GM23338 (cell line): ENCODE results near the gene OXER1. TPM values are rescaled to one million over a fixed set of nuclear protein-coding genes. Genes with fewer than 3 reads are reported as not detected.

Source experiments
- ATAC-seq: fragments of 200-7000 bp; cut with Tn5 transposase; 3 replicates; pipeline ENCODE4 v1.9.1; 2020
- DNase-seq: peaks from one replicate; pipeline ENCODE4 v3.0.0-alpha.2; 2015; ENCODE audit warnings: low spot score
- H2AFZ ChIP-seq: fragments of 200-600 bp; sonication (generic); 2 replicates; pipeline ENCODE4 v1.8.0; 2016; ENCODE audit warnings: antibody characterized with exemption, mild to moderate bottlenecking, moderate library complexity
- H3F3A ChIP-seq: fragments of 200-600 bp; sonication (generic); replicated peaks from 2 replicates; pipeline ENCODE4 v1.8.0; 2017; ENCODE audit warnings: antibody characterized with exemption, mixed run types, low read depth
- H3K27ac ChIP-seq: fragments of 200-600 bp; sonication (generic); 2 replicates; pipeline ENCODE4 v1.6.1; 2016; ENCODE audit warnings: low read depth
- H3K27me3 ChIP-seq: fragments of 200-600 bp; sonication (generic); 2 replicates; pipeline ENCODE4 v1.8.0; 2016; ENCODE audit warnings: mild to moderate bottlenecking, mixed run types, moderate library complexity; ENCODE audit not compliant: insufficient read depth
- H3K36me3 ChIP-seq: fragments of 200-600 bp; sonication (generic); 2 replicates; pipeline ENCODE4 v1.8.0; 2016; ENCODE audit warnings: mild to moderate bottlenecking; ENCODE audit not compliant: insufficient read depth
- H3K4me1 ChIP-seq: fragments of 200-600 bp; sonication (generic); 2 replicates; pipeline ENCODE4 v1.8.0; 2016; ENCODE audit warnings: mild to moderate bottlenecking, moderate library complexity; ENCODE audit not compliant: insufficient read depth
- H3K4me2 ChIP-seq: fragments of 200-600 bp; sonication (generic); 2 replicates; pipeline ENCODE4 v1.7.1; 2017; ENCODE audit warnings: mixed run types
- H3K4me3 ChIP-seq: fragments of 200-600 bp; sonication (generic); 2 replicates; pipeline ENCODE4 v1.6.1; 2016; ENCODE audit warnings: mixed run types
- H3K79me2 ChIP-seq: fragments of 200-600 bp; sonication (generic); replicated peaks from 2 replicates; pipeline ENCODE4 v1.8.0; 2017; ENCODE audit warnings: mild to moderate bottlenecking; ENCODE audit not compliant: insufficient read depth
- H3K9me2 ChIP-seq: fragments of 200-600 bp; sonication (generic); 2 replicates; pipeline ENCODE4 v1.8.0; 2017; ENCODE audit not compliant: insufficient read depth
- H4K20me1 ChIP-seq: fragments of 200-600 bp; sonication (generic); replicated peaks from 2 replicates; pipeline ENCODE4 v1.8.0; 2017; ENCODE audit warnings: mild to moderate bottlenecking; ENCODE audit not compliant: insufficient read depth
- H3K27ac Mint-ChIP-seq: 2 replicates; pipeline ENCODE4 v1.8.0; 2020; ENCODE audit warnings: inconsistent platforms, mild to moderate bottlenecking, moderate library complexity, mixed read lengths
- H3K27me3 Mint-ChIP-seq: 3 replicates; pipeline ENCODE4 v1.8.0; 2022; ENCODE audit warnings: low read depth, mild to moderate bottlenecking, moderate library complexity, mixed read lengths, inconsistent platforms; ENCODE audit not compliant: insufficient read depth, poor library complexity
- H3K36me3 Mint-ChIP-seq: 3 replicates; pipeline ENCODE4 v1.8.0; 2021; ENCODE audit warnings: low read depth, mild to moderate bottlenecking, inconsistent platforms, moderate library complexity, mixed read lengths
- H3K4me1 Mint-ChIP-seq: 3 replicates; pipeline ENCODE4 v1.8.0; 2020; ENCODE audit warnings: mild to moderate bottlenecking, inconsistent platforms, mixed read lengths
- H3K4me3 Mint-ChIP-seq: 3 replicates; pipeline ENCODE4 v1.8.0; 2021; ENCODE audit warnings: moderate library complexity, mild to moderate bottlenecking, inconsistent platforms, mixed read lengths
- H3K9me3 Mint-ChIP-seq: 3 replicates; pipeline ENCODE4 v1.8.0; 2020; ENCODE audit warnings: moderate library complexity, mild to moderate bottlenecking, inconsistent platforms, mixed read lengths
- CREB1 ChIP-seq: fragments of 250-450 bp; sonication (Bioruptor Pico); IDR thresholded peaks from 2 replicates; pipeline ENCODE4 v1.5.0; 2020; ENCODE audit warnings: low read depth, mild to moderate bottlenecking, moderate library complexity
- CTCF ChIP-seq, 2 experiments: fragments of 200-600 bp in 1 of 2; sonication (generic) in 1 of 2; conservative IDR thresholded peaks; 2 replicates each; pipeline versions ENCODE4 v1.5.1 to v1.6.1; 2016 to 2017; ENCODE audit warnings: antibody characterized with exemption in 2 of 2, low read depth in 2 of 2, mild to moderate bottlenecking in 2 of 2, moderate library complexity in 1 of 2
- ETS1 ChIP-seq: IDR thresholded peaks from 2 replicates; pipeline ENCODE4 v1.6.1; 2016; ENCODE audit warnings: antibody characterized with exemption
- EZH2 ChIP-seq: fragments of 200-600 bp; sonication (generic); IDR thresholded peaks from one replicate; pipeline ENCODE4 v1.8.0; 2017; ENCODE audit warnings: antibody characterized with exemption, mild to moderate bottlenecking, low read depth; ENCODE audit not compliant: unreplicated experiment
- EZH2phosphoT487 ChIP-seq: fragments of 200-600 bp; sonication (generic); IDR thresholded peaks from one replicate; pipeline ENCODE4 v1.8.1; 2018; ENCODE audit warnings: antibody characterized with exemption; ENCODE audit not compliant: unreplicated experiment
- JUNB ChIP-seq: IDR thresholded peaks from one replicate; pipeline ENCODE4 v1.6.1; 2016; ENCODE audit warnings: antibody characterized with exemption; ENCODE audit not compliant: unreplicated experiment
- NANOG ChIP-seq: IDR thresholded peaks from 2 replicates; pipeline ENCODE4 v1.6.1; 2016; ENCODE audit warnings: antibody characterized with exemption, borderline replicate concordance
- POLR2AphosphoS5 ChIP-seq: IDR thresholded peaks from 2 replicates; pipeline ENCODE4 v1.6.1; 2016; ENCODE audit warnings: antibody characterized with exemption, low read depth
- REST ChIP-seq: IDR thresholded peaks from one replicate; pipeline ENCODE4 v1.6.1; 2018; ENCODE audit warnings: antibody characterized with exemption; ENCODE audit not compliant: unreplicated experiment
- STAT1 ChIP-seq: IDR thresholded peaks from one replicate; pipeline ENCODE4 v1.6.1; 2016; ENCODE audit warnings: antibody characterized with exemption; ENCODE audit not compliant: unreplicated experiment
- ZNF114 ChIP-seq: fragments of 250-450 bp; sonication (Bioruptor Pico); IDR thresholded peaks from 2 replicates; pipeline ENCODE4 v1.5.0; 2020; ENCODE audit warnings: mild to moderate bottlenecking, moderate library complexity
- ZNF331 ChIP-seq: fragments of 250-450 bp; sonication (Bioruptor Pico); IDR thresholded peaks from 2 replicates; pipeline ENCODE4 v1.5.0; 2020; ENCODE audit warnings: low read depth, mild to moderate bottlenecking, moderate library complexity
- ZNF462 ChIP-seq: fragments of 250-450 bp; sonication (Bioruptor Pico); IDR thresholded peaks from 2 replicates; pipeline ENCODE4 v1.5.0; 2020; ENCODE audit warnings: mild to moderate bottlenecking, moderate library complexity
- polyA plus RNA-seq: library from polyadenylated mRNA; unstranded; fragments of >200 nt; fragmentation: Nextera tagmentation; extraction: Ambion mirVana; gene quantifications from 2 replicates; pipeline ENCODE4 v1.2.1, GENCODE V29; 2016
- total RNA-seq: library from RNA; depleted of rRNA; stranded (reverse); fragments of >200 nt; shearing (Covaris generic); gene quantifications from 2 replicates; pipeline ENCODE4 v1.2.3, GENCODE V29; 2014

Gene OXER1
- total and polyA plus RNA-seq, 2 experiments from 2014 or later, result 0.69 to 1.5 TPM

GRCh38 chr2:42747422-42747821, 16.5 kb downstream of the OXER1 start:
- Mint-ChIP-seq H3K4me3 (no peak overlapping the region), H3K27ac (no peak overlapping the region), H3K9me3 (peaks cover 3% of the 10 kb centered on the region; the same call in 1 of the 3 replicates), H3K4me1 (no peaks in the 10 kb centered on the region), H3K27me3 (peaks cover 4% of the 10 kb centered on the region), H3K36me3 (peaks cover 10% of the 10 kb centered on the region; the same call in 2 of the 3 replicates)
- no peak overlapping the region for H2AFZ ChIP-seq
- no peaks in the 10 kb centered on the region for H3F3A ChIP-seq
- H3K36me3 ChIP-seq, result no peaks in the 10 kb centered on the region
- ATAC-seq, result no peak
- H3K4me3 ChIP-seq, result no peak overlapping the region
- no peaks in the 10 kb centered on the region for H3K9me2 ChIP-seq
- TF ChIP-seq ZNF114 (no peak), ETS1 (no peak), ZNF331 (CRISPR knock-in tag) (no peak), STAT1 (no peak), NANOG (no peak), JUNB (no peak), EZH2 (no peak), CTCF (conservative IDR thresholded peaks at IDR 0.05; ENCODE audit: low read depth in 2 of 2) (no peak), EZH2phosphoT487 (no peak), POLR2AphosphoS5 (no peak), REST (no peak), CREB1 (no peak), ZNF462 (no peak)
- no peaks in the 10 kb centered on the region for H3K27me3 ChIP-seq
- no peak overlapping the region for H3K4me2 ChIP-seq
- H3K79me2 ChIP-seq, result no peaks in the 10 kb centered on the region
- no peak for DNase-seq
- no peak overlapping the region for H3K27ac ChIP-seq
- H4K20me1 ChIP-seq, result no peaks in the 10 kb centered on the region
- no peaks in the 10 kb centered on the region for H3K4me1 ChIP-seq
